HepG2 (cell line): ENCODE results near the gene VDAC1. TPM values are rescaled to one million over a fixed set of nuclear protein-coding genes. Genes with fewer than 3 reads are reported as not detected.
A peak's percentile ranks its signal among the peaks of the same experiment; 100 is the strongest.

Experiments
- ARHGAP35 ChIP-seq: sonication (generic); formaldehyde crosslinking; IDR thresholded peaks from 2 replicates; pipeline ENCODE4 v1.9.0; 2022; ENCODE audit warnings: mild to moderate bottlenecking, inconsistent platforms, moderate library complexity, missing genetic modification reagents, borderline replicate concordance
- ATM ChIP-seq: fragments of 450-650 bp; IDR thresholded peaks from 2 replicates; pipeline ENCODE4 v1.7.1; 2017; ENCODE audit warnings: mild to moderate bottlenecking, borderline replicate concordance
- BCL6 ChIP-seq: IDR thresholded peaks from 2 replicates; pipeline ENCODE4 v1.6.1; 2016; ENCODE audit warnings: missing genetic modification reagents, missing compliant biosample characterization
- CEBPG ChIP-seq: IDR thresholded peaks from 2 replicates; pipeline ENCODE4 v1.6.1; 2016
- CREB1 ChIP-seq, 2 experiments: fragments of 450-650 bp in 1 of 2; IDR thresholded peaks; 2 replicates each; pipeline ENCODE4 v1.6.1; 2016 to 2017; ENCODE audit warnings: control low read depth in 1 of 2, mild to moderate bottlenecking in 1 of 2, missing compliant biosample characterization in 1 of 2, missing genetic modification characterization in 1 of 2
- GFI1 ChIP-seq: sonication (generic); formaldehyde crosslinking; IDR thresholded peaks from 2 replicates; pipeline ENCODE4 v1.5.0; 2020; ENCODE audit warnings: missing genetic modification reagents, mild to moderate bottlenecking, borderline replicate concordance
- IKZF4 ChIP-seq: sonication (generic); formaldehyde crosslinking; IDR thresholded peaks from 2 replicates; pipeline ENCODE4 v1.5.1; 2020; ENCODE audit warnings: borderline replicate concordance, mild to moderate bottlenecking, low read depth, missing genetic modification reagents; ENCODE audit errors: not compliant biosample characterization
- ISL2 ChIP-seq: sonication (generic); formaldehyde crosslinking; IDR thresholded peaks from 2 replicates; pipeline ENCODE4 v1.5.0; 2020; ENCODE audit warnings: missing genetic modification reagents
- KAT8 ChIP-seq: IDR thresholded peaks from 2 replicates; pipeline ENCODE4 v1.6.1; 2016; ENCODE audit warnings: missing genetic modification reagents, missing compliant biosample characterization
- KLF9 ChIP-seq: IDR thresholded peaks from 2 replicates; pipeline ENCODE4 v1.6.1; 2016; ENCODE audit warnings: low read depth
- MED1 ChIP-seq: sonication (generic); formaldehyde crosslinking; IDR thresholded peaks from 2 replicates; pipeline ENCODE4 v1.4.0; 2020; ENCODE audit warnings: missing genetic modification reagents
- MEIS1 ChIP-seq: sonication (generic); formaldehyde crosslinking; IDR thresholded peaks from 2 replicates; pipeline ENCODE4 v1.9.0; 2021; ENCODE audit warnings: mild to moderate bottlenecking, missing genetic modification reagents, moderate library complexity, borderline replicate concordance
- NR2F1 ChIP-seq, 2 experiments: fragments of 450-650 bp in 1 of 2; formaldehyde crosslinking in 1 of 2; IDR thresholded peaks; 2 replicates each; pipeline versions ENCODE4 v1.5.0 to v1.6.1; 2016 to 2020; ENCODE audit warnings: mild to moderate bottlenecking in 1 of 2, missing compliant biosample characterization in 1 of 2, missing genetic modification reagents in 1 of 2, moderate library complexity in 1 of 2
- NR2F2 ChIP-seq: IDR thresholded peaks from 2 replicates; pipeline ENCODE4 v1.6.1; 2012; ENCODE audit warnings: low read depth, inconsistent platforms, borderline replicate concordance
- RXRB ChIP-seq: IDR thresholded peaks from 2 replicates; pipeline ENCODE4 v1.6.1; 2016; ENCODE audit warnings: borderline replicate concordance, missing genetic modification reagents, missing compliant biosample characterization
- SMC3 ChIP-seq: IDR thresholded peaks from 2 replicates; pipeline ENCODE4 v1.6.1; 2011; ENCODE audit warnings: low read length, improper control_type of control experiment
- ZNF138 ChIP-seq: sonication (generic); formaldehyde crosslinking; IDR thresholded peaks from 2 replicates; pipeline ENCODE4 v1.5.0; 2020; ENCODE audit warnings: mild to moderate bottlenecking, low read depth, missing genetic modification reagents
- ZNF44 ChIP-seq: sonication (generic); formaldehyde crosslinking; IDR thresholded peaks from 2 replicates; pipeline ENCODE4 v1.5.1; 2020; ENCODE audit warnings: mild to moderate bottlenecking, missing genetic modification reagents
- ZNF616 ChIP-seq: sonication (generic); formaldehyde crosslinking; IDR thresholded peaks from 2 replicates; pipeline ENCODE4 v1.5.0; 2020; ENCODE audit warnings: low read depth, mild to moderate bottlenecking, missing genetic modification reagents
- polyA plus RNA-seq, 8 experiments: library from polyadenylated mRNA; depleted of rRNA in 3 of 8; stranded (reverse) in 7 of 8; unstranded in 1 of 8; fragments of >200 nt; fragmentation: Illumina TruSeq in 4 of 8; extraction: Trizol in 4 of 8; gene quantifications; 2 replicates each; pipeline versions ENCODE4 v1.2.1 to v1.2.3, GENCODE V29; 2011 to 2016; ENCODE audit warnings: low read depth in 4 of 8, missing spikeins in 1 of 8, mixed read lengths in 1 of 8; ENCODE audit not compliant: insufficient read depth in 1 of 8
- total RNA-seq, 5 experiments: library from RNA; depleted of rRNA; stranded (reverse); fragments of >200 nt; fragmentation: Illumina TruSeq; extraction: Trizol; gene quantifications; 2 replicates each; pipeline ENCODE4 v1.2.3, GENCODE V29; 2016; ENCODE audit warnings: low read depth in 1 of 5
- TF ChIP-seq, protein P1 (sequence below): sonication (generic); formaldehyde crosslinking; IDR thresholded peaks from 2 replicates; pipeline ENCODE4 v1.5.1; 2020; ENCODE audit warnings: mild to moderate bottlenecking, moderate library complexity, missing genetic modification reagents
- TF ChIP-seq, protein P2 (sequence below), 2 experiments: IDR thresholded peaks; 2 replicates each; pipeline ENCODE4 v1.6.1; 2011 to 2012; ENCODE audit warnings: low read length in 2 of 2, borderline replicate concordance in 1 of 2, low read depth in 1 of 2, mild to moderate bottlenecking in 1 of 2, moderate library complexity in 1 of 2
- TF ChIP-seq, protein P3 (sequence below): sonication (generic); formaldehyde crosslinking; IDR thresholded peaks from 2 replicates; pipeline ENCODE4 v1.9.0; 2021; ENCODE audit warnings: missing genetic modification reagents, borderline replicate concordance

Gene VDAC1
- total and polyA plus RNA-seq, 2 of the 13 experiments (the other 11 are each of a cell fraction or from before 2014, with no cell fraction given) = 112 to 380 TPM

DNA sequence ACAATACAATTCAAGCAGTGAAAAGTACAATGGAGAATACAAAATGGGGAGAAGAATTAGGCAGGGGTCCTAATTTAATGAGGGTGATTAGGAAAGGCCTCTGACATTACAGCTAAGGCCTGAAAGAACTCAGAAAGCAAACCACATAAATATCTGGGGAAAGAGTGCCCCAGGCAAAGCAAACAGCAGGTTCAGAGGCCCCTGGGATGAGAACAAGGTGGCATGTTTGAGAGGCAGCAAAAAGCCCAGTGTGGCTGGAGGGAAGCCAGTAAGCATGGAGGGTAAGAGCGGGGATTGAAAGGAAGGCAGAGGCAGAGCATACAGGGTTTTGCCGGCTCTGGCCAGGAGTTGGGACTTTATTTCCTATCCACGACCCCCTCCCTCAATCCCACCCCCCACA, 33.4 kb upstream of the VDAC1 start (continued):
- TF ChIP-seq, protein P1, sequence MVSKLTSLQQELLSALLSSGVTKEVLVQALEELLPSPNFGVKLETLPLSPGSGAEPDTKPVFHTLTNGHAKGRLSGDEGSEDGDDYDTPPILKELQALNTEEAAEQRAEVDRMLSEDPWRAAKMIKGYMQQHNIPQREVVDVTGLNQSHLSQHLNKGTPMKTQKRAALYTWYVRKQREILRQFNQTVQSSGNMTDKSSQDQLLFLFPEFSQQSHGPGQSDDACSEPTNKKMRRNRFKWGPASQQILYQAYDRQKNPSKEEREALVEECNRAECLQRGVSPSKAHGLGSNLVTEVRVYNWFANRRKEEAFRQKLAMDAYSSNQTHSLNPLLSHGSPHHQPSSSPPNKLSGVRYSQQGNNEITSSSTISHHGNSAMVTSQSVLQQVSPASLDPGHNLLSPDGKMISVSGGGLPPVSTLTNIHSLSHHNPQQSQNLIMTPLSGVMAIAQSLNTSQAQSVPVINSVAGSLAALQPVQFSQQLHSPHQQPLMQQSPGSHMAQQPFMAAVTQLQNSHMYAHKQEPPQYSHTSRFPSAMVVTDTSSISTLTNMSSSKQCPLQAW (CRISPR knock-in tag) = no peak
- TF ChIP-seq RXRB (CRISPR knock-in tag) (peak; percentile 40; the same call in 1 of the 2 replicates), ISL2 (CRISPR knock-in tag) (peak; percentile 68; the same call in 1 of the 2 replicates), NR2F1 (CRISPR knock-in tag; IDR thresholded peaks at IDR 0.05) (no peak), CEBPG (0 out of 2 replicates have a peak, but pooled peaks have one; percentile 17), IKZF4 (CRISPR knock-in tag) (no peak), NR2F2 (peak; percentile 66; the same call in 1 of the 2 replicates), BCL6 (CRISPR knock-in tag) (peak; percentile 51; the same call in 1 of the 2 replicates), ATM (no peak), GFI1 (0 out of 2 replicates have a peak, but pooled peaks have one; percentile 44), ZNF44 (CRISPR knock-in tag) (0 out of 2 replicates have a peak, but pooled peaks have one; percentile 29), SMC3 (0 out of 2 replicates have a peak, but pooled peaks have one; percentile 5), MEIS1 (CRISPR knock-in tag) (no peak), ZNF616 (CRISPR knock-in tag) (no peak), KAT8 (CRISPR knock-in tag) (peak; percentile 52; the same call in 1 of the 2 replicates), ARHGAP35 (CRISPR knock-in tag) (no peak), ZNF138 (CRISPR knock-in tag) (no peak), KLF9 (CRISPR knock-in tag) (0 out of 2 replicates have a peak, but pooled peaks have one; percentile 48), CREB1 (IDR thresholded peaks at IDR 0.05) (no peak), CREB1 (CRISPR knock-in tag; IDR thresholded peaks at IDR 0.05) (0 out of 2 replicates have a peak, but pooled peaks have one; percentile 10), MED1 (CRISPR knock-in tag) (peak; percentile 64)
- TF ChIP-seq, protein P2, sequence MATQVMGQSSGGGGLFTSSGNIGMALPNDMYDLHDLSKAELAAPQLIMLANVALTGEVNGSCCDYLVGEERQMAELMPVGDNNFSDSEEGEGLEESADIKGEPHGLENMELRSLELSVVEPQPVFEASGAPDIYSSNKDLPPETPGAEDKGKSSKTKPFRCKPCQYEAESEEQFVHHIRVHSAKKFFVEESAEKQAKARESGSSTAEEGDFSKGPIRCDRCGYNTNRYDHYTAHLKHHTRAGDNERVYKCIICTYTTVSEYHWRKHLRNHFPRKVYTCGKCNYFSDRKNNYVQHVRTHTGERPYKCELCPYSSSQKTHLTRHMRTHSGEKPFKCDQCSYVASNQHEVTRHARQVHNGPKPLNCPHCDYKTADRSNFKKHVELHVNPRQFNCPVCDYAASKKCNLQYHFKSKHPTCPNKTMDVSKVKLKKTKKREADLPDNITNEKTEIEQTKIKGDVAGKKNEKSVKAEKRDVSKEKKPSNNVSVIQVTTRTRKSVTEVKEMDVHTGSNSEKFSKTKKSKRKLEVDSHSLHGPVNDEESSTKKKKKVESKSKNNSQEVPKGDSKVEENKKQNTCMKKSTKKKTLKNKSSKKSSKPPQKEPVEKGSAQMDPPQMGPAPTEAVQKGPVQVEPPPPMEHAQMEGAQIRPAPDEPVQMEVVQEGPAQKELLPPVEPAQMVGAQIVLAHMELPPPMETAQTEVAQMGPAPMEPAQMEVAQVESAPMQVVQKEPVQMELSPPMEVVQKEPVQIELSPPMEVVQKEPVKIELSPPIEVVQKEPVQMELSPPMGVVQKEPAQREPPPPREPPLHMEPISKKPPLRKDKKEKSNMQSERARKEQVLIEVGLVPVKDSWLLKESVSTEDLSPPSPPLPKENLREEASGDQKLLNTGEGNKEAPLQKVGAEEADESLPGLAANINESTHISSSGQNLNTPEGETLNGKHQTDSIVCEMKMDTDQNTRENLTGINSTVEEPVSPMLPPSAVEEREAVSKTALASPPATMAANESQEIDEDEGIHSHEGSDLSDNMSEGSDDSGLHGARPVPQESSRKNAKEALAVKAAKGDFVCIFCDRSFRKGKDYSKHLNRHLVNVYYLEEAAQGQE (IDR thresholded peaks at IDR 0.05; ENCODE audit: borderline replicate concordance in 1 of 2, low read depth in 1 of 2, low read length in 2 of 2) = peak in 1 of 2 experiments; percentile 60; a peak in 1 of 4 replicates
- TF ChIP-seq, protein P3, sequence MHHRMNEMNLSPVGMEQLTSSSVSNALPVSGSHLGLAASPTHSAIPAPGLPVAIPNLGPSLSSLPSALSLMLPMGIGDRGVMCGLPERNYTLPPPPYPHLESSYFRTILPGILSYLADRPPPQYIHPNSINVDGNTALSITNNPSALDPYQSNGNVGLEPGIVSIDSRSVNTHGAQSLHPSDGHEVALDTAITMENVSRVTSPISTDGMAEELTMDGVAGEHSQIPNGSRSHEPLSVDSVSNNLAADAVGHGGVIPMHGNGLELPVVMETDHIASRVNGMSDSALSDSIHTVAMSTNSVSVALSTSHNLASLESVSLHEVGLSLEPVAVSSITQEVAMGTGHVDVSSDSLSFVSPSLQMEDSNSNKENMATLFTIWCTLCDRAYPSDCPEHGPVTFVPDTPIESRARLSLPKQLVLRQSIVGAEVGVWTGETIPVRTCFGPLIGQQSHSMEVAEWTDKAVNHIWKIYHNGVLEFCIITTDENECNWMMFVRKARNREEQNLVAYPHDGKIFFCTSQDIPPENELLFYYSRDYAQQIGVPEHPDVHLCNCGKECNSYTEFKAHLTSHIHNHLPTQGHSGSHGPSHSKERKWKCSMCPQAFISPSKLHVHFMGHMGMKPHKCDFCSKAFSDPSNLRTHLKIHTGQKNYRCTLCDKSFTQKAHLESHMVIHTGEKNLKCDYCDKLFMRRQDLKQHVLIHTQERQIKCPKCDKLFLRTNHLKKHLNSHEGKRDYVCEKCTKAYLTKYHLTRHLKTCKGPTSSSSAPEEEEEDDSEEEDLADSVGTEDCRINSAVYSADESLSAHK (CRISPR knock-in tag) = no peak
